Measurements from ENCODE around the gene LSAMP. TPM values are rescaled to one million over a fixed set of nuclear protein-coding genes. Genes with fewer than 3 reads are reported as not detected.

The LSAMP gene
- total and polyA plus RNA-seq, 2 of the 4 experiments (the other 2 are of a cell fraction), result 7.9 to 8.0 TPM

- CTCF ChIA-PET, result interaction anchor here (0.7 to 1.4 kb wide), 3 partner anchors 14 to 464 kb away, joined by 3 to 7 read pairs (median 3); no protein-coding TSS in a partner anchor
- H3K4me2 ChIP-seq (ENCODE audit: low read depth, low read length), result no peak overlapping the region
- no peak overlapping the region for H3K27ac ChIP-seq (ENCODE audit: insufficient read depth, low read length)
- no peak overlapping the region for H4K8ac ChIP-seq (ENCODE audit: low read depth in 2 of 2, low read length in 2 of 2)
- no peak overlapping the region for H3K4me3 ChIP-seq (ENCODE audit: insufficient read depth, low read depth, low read length)
- intact Hi-C loops (cut with micrococcal nuclease) (no loop called here), in situ Hi-C loops (cut with MboI; ENCODE audit: low sequenced_read_pairs) (no loop called here), dilution Hi-C loops (cut with HindIII; ENCODE audit: low sequenced_read_pairs, unreplicated experiment) (no loop called here)
- ATAC-seq (ENCODE audit: low read depth) (peak; percentile 42; the same call in 1 of the 2 replicates), DNase-seq (no peak)
- H2BK5ac ChIP-seq (ENCODE audit: low read depth, low read length, poor library complexity, severe bottlenecking), result no peak overlapping the region
- TF ChIP-seq MXI1 (IDR thresholded peaks at IDR 0.05; ENCODE audit: borderline replicate concordance, low read depth, low read length), result no peak
- TF ChIP-seq POLR2A (IDR thresholded peaks at IDR 0.05; ENCODE audit: low read depth, low read length), result no peak
- TF ChIP-seq SMC3 (IDR thresholded peaks at IDR 0.05; ENCODE audit: low read depth, low read length), result no peak
- TF ChIP-seq CTCF (conservative IDR thresholded peaks at IDR 0.05; ENCODE audit: low read depth, low read length), result peak; percentile 41
- TF ChIP-seq FOS (IDR thresholded peaks at IDR 0.05; ENCODE audit: low read depth, low read length), result no peak
- no peak for TF ChIP-seq MAFK (IDR thresholded peaks at IDR 0.05; ENCODE audit: low read depth, low read length)
- no peak for TF ChIP-seq CEBPB (IDR thresholded peaks at IDR 0.05; ENCODE audit: low read depth, low read length)
- no peak for TF ChIP-seq NFE2L2 (IDR thresholded peaks at IDR 0.05; ENCODE audit: low read depth, low read length)
- no peak for TF ChIP-seq BHLHE40 (IDR thresholded peaks at IDR 0.05; ENCODE audit: low read depth, low read length)
- no peak overlapping the region for H2BK120ac ChIP-seq (ENCODE audit: low read depth, low read length)
- no peak overlapping the region for H3K56ac ChIP-seq (ENCODE audit: extremely low read depth, insufficient read depth, low read length)
- no peaks in the 10 kb centered on the region; the same call in 1 of the 2 replicates for H3K9me3 ChIP-seq (ENCODE audit: control insufficient read depth, insufficient read depth, low read length)
- no TSS peak for BruUV-seq (replicated peaks)
- POLR2A ChIA-PET (ENCODE audit: unreplicated experiment), result no interaction called here
- no peak overlapping the region for H3K9ac ChIP-seq (ENCODE audit: low read depth, low read length)
- no peak overlapping the region for H4K91ac ChIP-seq (ENCODE audit: insufficient read depth, low read depth, low read length)
- no peak overlapping the region for H2AK5ac ChIP-seq (ENCODE audit: low read depth, low read length)
- H4K5ac ChIP-seq (ENCODE audit: low read depth, low read length), result no peak overlapping the region
- no peak overlapping the region for H2AFZ ChIP-seq (replicated peaks; ENCODE audit: low read length, poor library complexity)
- H2AK9ac ChIP-seq (replicated peaks; ENCODE audit: low read depth, low read length, poor library complexity), result no peak overlapping the region
- no peak overlapping the region for H3K23ac ChIP-seq (ENCODE audit: low read depth, low read length)
- no peaks in the 10 kb centered on the region for H4K20me1 ChIP-seq (ENCODE audit: insufficient read depth, low read length)
- H3K14ac ChIP-seq (replicated peaks; ENCODE audit: low read depth, low read length), result no peak overlapping the region
- no peak overlapping the region for H3K18ac ChIP-seq (ENCODE audit: low read depth, low read length)
- H2BK15ac ChIP-seq (ENCODE audit: low read depth, low read length), result no peak overlapping the region
- WGBS, 2 experiments (ENCODE audit: extremely low coverage in 2 of 2, insufficient read length in 1 of 2), result no CpG with 5 or more reads among the region's 2 CpGs
- no peak overlapping the region for H3K4ac ChIP-seq (ENCODE audit: low read depth, low read length)
- no peaks in the 10 kb centered on the region for H3K9me1 ChIP-seq (ENCODE audit: insufficient read depth, low read length)
- no peaks in the 10 kb centered on the region for H3K36me3 ChIP-seq (ENCODE audit: control insufficient read depth, insufficient read depth, low read length)
- H2BK20ac ChIP-seq (ENCODE audit: low read depth, low read length), result no peak overlapping the region
- no peaks in the 10 kb centered on the region for H3K4me1 ChIP-seq (ENCODE audit: control insufficient read depth, insufficient read depth, low read length)
- no peaks in the 10 kb centered on the region for H3K27me3 ChIP-seq (ENCODE audit: control insufficient read depth, insufficient read depth, low read length)
- no peaks in the 10 kb centered on the region for H3K79me1 ChIP-seq (ENCODE audit: low read depth in 1 of 2, low read length in 2 of 2)
Measured at GRCh38 chr3:115937054-115937453, 508.2 kb downstream of the LSAMP start.
